K562 (cell line): ENCODE measurements around the gene BCL2A1. TPM values are rescaled to one million over a fixed set of nuclear protein-coding genes. Genes with fewer than 3 reads are reported as not detected.

Source experiments
- ATAC-seq: fragments of 200-7000 bp; cut with Tn5 transposase; 3 replicates; pipeline ENCODE4 v1.9.1; 2020; ENCODE audit warnings: moderate library complexity
- BruUV-seq: library from RNA; stranded (reverse); fragments of 400-500 nt; replicated peaks from 2 replicates; lab custom pipeline; 2021; lab: Mats Ljungman, UMichigan
- CTCF ChIA-PET: fragments of 300-600 bp; formaldehyde crosslinking; extraction: SDS; loops from one replicate; lab custom pipeline; 2021; ENCODE audit warnings: low intra/inter-chr PET ratio; lab: Yijun Ruan, JAX
- POLR2A ChIA-PET: fragments of 300-600, 350-650 bp; sonication (Branson Sonifier 250); formaldehyde crosslinking; extraction: SDS; loops from one replicate; lab custom pipeline; 2021; ENCODE audit warnings: antibody characterized with exemption, inconsistent platforms; lab: Yijun Ruan, JAX
- DNase-seq, 4 experiments: peaks; one replicate each; pipeline versions ENCODE4 v3.0.0 to v3.0.0-alpha.2; 2011 to 2018; ENCODE audit warnings: low spot score in 3 of 4, mixed read lengths in 3 of 4; ENCODE audit errors: extremely low read depth in 1 of 4
- FAIRE-seq: peaks from 2 replicates; lab custom pipeline; 2011; peaks lifted over from hg19 to GRCh38; lab: Jason Lieb, UNC
- H2AFZ ChIP-seq: 2 replicates; pipeline ENCODE4 v1.6.0; 2011; ENCODE audit warnings: low read depth, low read length, control low read depth, inconsistent platforms
- H3K27ac ChIP-seq: fragments of 200-600 bp; 3 replicates; pipeline ENCODE4 v1.8.0; 2011; ENCODE audit warnings: low read depth, mild to moderate bottlenecking, control low read depth, inconsistent platforms, low read length, moderate library complexity, mixed read lengths; ENCODE audit errors: extremely low read depth
- H3K27me3 ChIP-seq, 2 experiments: fragments of 300-600 bp in 1 of 2; 2 replicates in 1 of 2; 3 replicates in 1 of 2; pipeline versions ENCODE4 v1.6.0 to v1.8.0; 2011; ENCODE audit warnings: inconsistent platforms in 2 of 2, low read length in 2 of 2, mild to moderate bottlenecking in 1 of 2, mixed read lengths in 1 of 2, moderate library complexity in 1 of 2; ENCODE audit not compliant: control insufficient read depth in 2 of 2, insufficient read depth in 2 of 2
- H3K36me3 ChIP-seq: fragments of 300-600 bp; 3 replicates; pipeline ENCODE4 v1.8.0; 2011; ENCODE audit warnings: mild to moderate bottlenecking, low read length, inconsistent platforms; ENCODE audit not compliant: control insufficient read depth, insufficient read depth
- H3K4me1 ChIP-seq, 2 experiments: fragments of 200-600 bp in 1 of 2; replicated peaks in 1 of 2; 2 replicates in 1 of 2; 3 replicates in 1 of 2; pipeline versions ENCODE4 v1.5.1 to v1.8.0; 2011; ENCODE audit warnings: inconsistent platforms in 2 of 2, low read length in 2 of 2, mild to moderate bottlenecking in 1 of 2, mixed read lengths in 1 of 2, moderate library complexity in 1 of 2; ENCODE audit not compliant: control insufficient read depth in 2 of 2, insufficient read depth in 2 of 2
- H3K4me2 ChIP-seq: 2 replicates; pipeline ENCODE4 v1.6.1; 2011; ENCODE audit warnings: low read length, control low read depth, inconsistent platforms, mixed read lengths; ENCODE audit not compliant: insufficient read depth
- H3K4me3 ChIP-seq: fragments of 200-600 bp; sonication (generic), shearing (Covaris generic); 2 replicates; pipeline ENCODE4 v1.5.1; 2016; ENCODE audit warnings: control low read depth, inconsistent platforms
- H3K79me2 ChIP-seq: fragments of 200-600 bp; 3 replicates; pipeline ENCODE4 v1.8.0; 2011; ENCODE audit warnings: low read length, inconsistent platforms; ENCODE audit not compliant: control insufficient read depth, insufficient read depth
- H3K9ac ChIP-seq, 2 experiments: 2 replicates each; pipeline versions ENCODE4 v1.6.0 to v1.6.1; 2011; ENCODE audit warnings: low read depth in 2 of 2, low read length in 2 of 2, control low read depth in 1 of 2, inconsistent platforms in 1 of 2, mild to moderate bottlenecking in 1 of 2, mixed read lengths in 1 of 2; ENCODE audit not compliant: insufficient read depth in 1 of 2
- H3K9me1 ChIP-seq: one replicate; pipeline ENCODE4 v1.6.0; 2011; ENCODE audit warnings: inconsistent platforms, mild to moderate bottlenecking, low read length, moderate library complexity; ENCODE audit not compliant: control insufficient read depth, insufficient read depth
- H3K9me3 ChIP-seq: replicated peaks from 2 replicates; pipeline ENCODE4 v1.5.1; 2011; ENCODE audit warnings: low read depth, low read length, inconsistent platforms; ENCODE audit not compliant: control insufficient read depth, insufficient read depth
- H4K20me1 ChIP-seq: replicated peaks from 2 replicates; pipeline ENCODE4 v1.6.1; 2011; ENCODE audit warnings: low read length, inconsistent platforms, mixed read lengths; ENCODE audit not compliant: control insufficient read depth, insufficient read depth
- BRCA1 ChIP-seq, 2 experiments: fragments of 450-650 bp in 1 of 2; sonication (generic) in 1 of 2; formaldehyde crosslinking in 1 of 2; IDR thresholded peaks; 2 replicates each; pipeline versions ENCODE4 v1.5.0 to v1.6.1; 2017 to 2020; ENCODE audit warnings: mild to moderate bottlenecking in 1 of 2, missing genetic modification reagents in 1 of 2
- MEIS2 ChIP-seq: fragments of 450-650 bp; IDR thresholded peaks from 2 replicates; pipeline ENCODE4 v1.6.1; 2014; ENCODE audit warnings: mild to moderate bottlenecking; ENCODE audit not compliant: partially characterized antibody
- WGBS: fragments of 100-300 bp; shearing (Covaris generic); methylation state at CpG from one replicate; pipeline ENCODE4 v1.1.6; 2016; ENCODE audit warnings: low coverage, mixed read lengths; ENCODE audit not compliant: insufficient coverage; ENCODE audit errors: missing lambda C conversion rate; 5-methylcytosine and 5-hydroxymethylcytosine counted together
- in situ Hi-C: fragments of 300-500 bp; cut with MboI; formaldehyde crosslinking; loops from 4 replicates; pipeline ENCODE4 v1.15.0; 2018; ENCODE audit warnings: inconsistent platforms, mixed read lengths
- intact Hi-C: fragments of 100-400 bp; cut with micrococcal nuclease; formaldehyde crosslinking; loops from 2 replicates; pipeline ENCODE4 v1.14.2; 2022
- polyA plus RNA-seq, 8 experiments: library from polyadenylated mRNA; depleted of rRNA in 4 of 8; stranded (reverse) in 5 of 8; unstranded in 3 of 8; fragments of >200 nt; fragmentation: Nextera tagmentation in 2 of 8; fragmentation: Illumina TruSeq in 1 of 8; extraction: Ambion mirVana in 2 of 8; extraction: Trizol in 1 of 8; gene quantifications; 2 replicates each; pipeline versions ENCODE4 v1.2.1 to v1.2.3, GENCODE V29; 2011 to 2014; ENCODE audit warnings: inconsistent platforms in 1 of 8, missing spikeins in 1 of 8
- total RNA-seq, 7 experiments: library from RNA; depleted of rRNA in 6 of 7; stranded (reverse); fragments of >200 nt in 6 of 7; fragmentation: Illumina TruSeq in 2 of 7; extraction: Trizol in 2 of 7; gene quantifications; 2 replicates each; pipeline versions ENCODE4 v1.2.1 to v1.2.3, GENCODE V29; 2011 to 2021; ENCODE audit warnings: low replicate concordance in 1 of 7
- TF ChIP-seq, protein P1 (sequence below), 2 experiments: IDR thresholded peaks in 1 of 2; conservative IDR thresholded peaks in 1 of 2; 2 replicates each; pipeline ENCODE4 v1.6.1; 2016; ENCODE audit warnings: low read depth in 2 of 2, mild to moderate bottlenecking in 1 of 2, missing compliant biosample characterization in 1 of 2, missing genetic modification characterization in 1 of 2, moderate library complexity in 1 of 2

BCL2A1 gene
- total and polyA plus RNA-seq, 9 of the 15 experiments (the other 6 are each of a cell fraction or from before 2014, with no cell fraction given): 0.11 to 1.2 (median 0.25) TPM; not detected in 4

DNA sequence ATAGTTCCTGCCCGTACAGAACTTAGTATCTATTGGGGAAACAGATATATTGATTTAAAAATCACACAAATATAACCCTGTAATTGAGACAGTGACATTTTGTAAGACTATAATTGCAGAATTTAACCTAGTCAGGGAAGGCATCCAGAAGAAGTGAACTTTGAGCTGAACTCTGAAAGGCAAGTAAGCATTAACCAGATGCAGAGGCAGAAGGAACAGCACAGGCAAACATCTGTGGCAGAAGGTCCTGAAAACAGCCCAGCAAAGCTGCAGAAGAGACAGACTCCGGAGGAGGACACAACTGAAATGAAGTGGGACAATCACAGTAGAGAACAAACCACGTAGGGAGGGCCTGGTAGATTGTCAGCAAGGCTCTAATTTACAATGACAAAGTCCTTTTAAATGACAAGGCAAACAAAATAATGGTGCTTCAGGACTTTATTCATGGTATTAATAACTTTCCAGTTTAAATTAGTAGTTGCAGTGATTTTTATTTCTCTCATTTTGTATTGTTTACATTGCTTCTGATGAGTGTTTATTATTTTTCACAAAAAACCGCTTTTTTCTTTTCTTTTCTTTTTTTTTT, 14.5 kb downstream of the BCL2A1 start:
- ATAC-seq (no peak), FAIRE-seq (no peak), DNase-seq (no peak)
- POLR2A ChIA-PET: interaction anchor here (0.7 kb wide), 1 partner anchor 33 kb away, joined by 4 read pairs; no protein-coding TSS in a partner anchor
- TF ChIP-seq, protein P1, sequence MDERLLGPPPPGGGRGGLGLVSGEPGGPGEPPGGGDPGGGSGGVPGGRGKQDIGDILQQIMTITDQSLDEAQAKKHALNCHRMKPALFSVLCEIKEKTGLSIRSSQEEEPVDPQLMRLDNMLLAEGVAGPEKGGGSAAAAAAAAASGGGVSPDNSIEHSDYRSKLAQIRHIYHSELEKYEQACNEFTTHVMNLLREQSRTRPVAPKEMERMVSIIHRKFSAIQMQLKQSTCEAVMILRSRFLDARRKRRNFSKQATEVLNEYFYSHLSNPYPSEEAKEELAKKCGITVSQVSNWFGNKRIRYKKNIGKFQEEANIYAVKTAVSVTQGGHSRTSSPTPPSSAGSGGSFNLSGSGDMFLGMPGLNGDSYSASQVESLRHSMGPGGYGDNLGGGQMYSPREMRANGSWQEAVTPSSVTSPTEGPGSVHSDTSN (CRISPR knock-in tag; IDR thresholded peaks at IDR 0.05; ENCODE audit: low read depth): no peak
- TF ChIP-seq, protein P1 (tag; conservative IDR thresholded peaks at IDR 0.05; ENCODE audit: low read depth): peak; percentile 72
- TF ChIP-seq BRCA1 (IDR thresholded peaks at IDR 0.05) (no peak), BRCA1 (CRISPR knock-in tag; IDR thresholded peaks at IDR 0.05) (no peak), MEIS2 (peak; percentile 53)
- H3K27ac ChIP-seq: no peak overlapping the region
- H4K20me1 ChIP-seq: no peaks in the 10 kb centered on the region
- H3K4me1 ChIP-seq: peaks cover 0 to 12% of the 10 kb centered on the region in 2 experiments; a peak in 4 of 5 replicates
- BruUV-seq: no TSS peak
- CTCF ChIA-PET: no interaction called here
- peak overlapping the region; percentile 19; the same call in 1 of the 2 replicates for H2AFZ ChIP-seq
- no peaks in the 10 kb centered on the region for H3K9me3 ChIP-seq
- H3K4me3 ChIP-seq: no peak overlapping the region
- no peaks in the 10 kb centered on the region for H3K79me2 ChIP-seq
- no peaks in the 10 kb centered on the region for H3K9me1 ChIP-seq
- no peaks in the 10 kb centered on the region for H3K27me3 ChIP-seq
- intact Hi-C loops: no loop called here
- H3K4me2 ChIP-seq: no peak overlapping the region
- H3K9ac ChIP-seq: no peak overlapping the region
- WGBS: 15% methylated on average over 4 of the region's 4 CpGs
- in situ Hi-C loops: no loop called here
- no peaks in the 10 kb centered on the region for H3K36me3 ChIP-seq
